IMR-90 (cell line): ENCODE measurements around the gene CATSPER1. TPM values are rescaled to one million over a fixed set of nuclear protein-coding genes. Genes with fewer than 3 reads are reported as not detected.

Experiments used
- ATAC-seq: fragments of 200-7000 bp; cut with Tn5 transposase; 2 replicates; pipeline ENCODE4 v1.9.1; 2020; ENCODE audit warnings: low read depth, mild to moderate bottlenecking, moderate library complexity
- BruUV-seq: library from RNA; stranded (reverse); fragments of 400-500 nt; replicated peaks from 2 replicates; lab custom pipeline; 2021; lab: Mats Ljungman, UMichigan
- CTCF ChIA-PET: fragments of 300-600 bp; formaldehyde crosslinking; extraction: SDS; loops from one replicate; lab custom pipeline; 2021; ENCODE audit warnings: antibody characterized with exemption; lab: Yijun Ruan, JAX
- POLR2A ChIA-PET: fragments of 300-600 bp; sonication (Branson Sonifier 250); formaldehyde crosslinking; loops from one replicate; lab custom pipeline; 2022; ENCODE audit warnings: antibody characterized with exemption; ENCODE audit not compliant: unreplicated experiment; lab: Charles Lee
- DNase-seq: peaks from one replicate; pipeline ENCODE4 v3.0.0; 2013
- H2AFZ ChIP-seq: replicated peaks from 2 replicates; pipeline ENCODE3; 2013; ENCODE audit warnings: low read length, mild to moderate bottlenecking; ENCODE audit not compliant: poor library complexity
- H2AK5ac ChIP-seq: 2 replicates; pipeline ENCODE4 v1.6.1; 2013; ENCODE audit warnings: low read depth, low read length, inconsistent platforms
- H2AK9ac ChIP-seq: replicated peaks from 2 replicates; pipeline ENCODE3; 2013; ENCODE audit warnings: mild to moderate bottlenecking, low read depth, low read length, moderate library complexity; ENCODE audit not compliant: poor library complexity
- H2BK120ac ChIP-seq: 2 replicates; pipeline ENCODE4 v1.6.1; 2013; ENCODE audit warnings: low read depth, low read length, inconsistent platforms
- H2BK15ac ChIP-seq: 3 replicates; pipeline ENCODE4 v1.6.1; 2013; ENCODE audit warnings: low read depth, low read length, inconsistent platforms
- H2BK20ac ChIP-seq: 2 replicates; pipeline ENCODE4 v1.6.1; 2013; ENCODE audit warnings: low read depth, mild to moderate bottlenecking, inconsistent platforms, low read length, moderate library complexity
- H2BK5ac ChIP-seq: 2 replicates; pipeline ENCODE4 v1.6.1; 2013; ENCODE audit warnings: mild to moderate bottlenecking, low read depth, low read length, inconsistent platforms; ENCODE audit not compliant: poor library complexity, severe bottlenecking
- H3K14ac ChIP-seq: replicated peaks from 2 replicates; pipeline ENCODE4 v1.6.1; 2013; ENCODE audit warnings: low read depth, low read length, inconsistent platforms
- H3K18ac ChIP-seq: 2 replicates; pipeline ENCODE4 v1.6.1; 2013; ENCODE audit warnings: low read depth, low read length, control low read depth
- H3K23ac ChIP-seq: 2 replicates; pipeline ENCODE4 v1.6.1; 2013; ENCODE audit warnings: low read depth, low read length, inconsistent platforms
- H3K27ac ChIP-seq: 2 replicates; pipeline ENCODE4 v1.5.1; 2013; ENCODE audit warnings: mild to moderate bottlenecking, control low read depth, low read length; ENCODE audit not compliant: insufficient read depth
- H3K27me3 ChIP-seq: 2 replicates; pipeline ENCODE4 v1.6.1; 2013; ENCODE audit warnings: low read length; ENCODE audit not compliant: control insufficient read depth, insufficient read depth
- H3K36me3 ChIP-seq: 2 replicates; pipeline ENCODE4 v1.6.1; 2013; ENCODE audit warnings: low read length, mixed read lengths; ENCODE audit not compliant: control insufficient read depth, insufficient read depth
- H3K4ac ChIP-seq: 2 replicates; pipeline ENCODE4 v1.6.1; 2013; ENCODE audit warnings: low read depth, low read length, inconsistent platforms
- H3K4me1 ChIP-seq: 2 replicates; pipeline ENCODE4 v1.6.1; 2013; ENCODE audit warnings: low read length, mixed read lengths; ENCODE audit not compliant: control insufficient read depth, insufficient read depth
- H3K4me2 ChIP-seq: 2 replicates; pipeline ENCODE4 v1.6.1; 2013; ENCODE audit warnings: low read depth, mild to moderate bottlenecking, control low read depth, low read length, moderate library complexity
- H3K4me3 ChIP-seq: 2 replicates; pipeline ENCODE4 v1.5.1; 2013; ENCODE audit warnings: low read depth, mild to moderate bottlenecking, control low read depth, low read length, moderate library complexity; ENCODE audit not compliant: insufficient read depth
- H3K56ac ChIP-seq: 2 replicates; pipeline ENCODE4 v1.6.1; 2013; ENCODE audit warnings: low read length, inconsistent platforms; ENCODE audit not compliant: insufficient read depth; ENCODE audit errors: extremely low read depth
- H3K79me1 ChIP-seq, 2 experiments: 2 replicates each; pipeline ENCODE4 v1.6.1; 2013; ENCODE audit warnings: low read length in 2 of 2, inconsistent platforms in 1 of 2, low read depth in 1 of 2
- H3K9ac ChIP-seq: 2 replicates; pipeline ENCODE4 v1.6.1; 2013; ENCODE audit warnings: low read depth, low read length, control low read depth
- H3K9me1 ChIP-seq: 2 replicates; pipeline ENCODE4 v1.6.1; 2013; ENCODE audit warnings: low read length, inconsistent platforms; ENCODE audit not compliant: insufficient read depth
- H3K9me3 ChIP-seq: 2 replicates; pipeline ENCODE4 v1.6.1; 2013; ENCODE audit warnings: low read length; ENCODE audit not compliant: control insufficient read depth, insufficient read depth
- H4K20me1 ChIP-seq: 2 replicates; pipeline ENCODE4 v1.6.1; 2013; ENCODE audit warnings: low read length, inconsistent platforms; ENCODE audit not compliant: insufficient read depth
- H4K5ac ChIP-seq: 2 replicates; pipeline ENCODE4 v1.6.1; 2013; ENCODE audit warnings: mild to moderate bottlenecking, low read depth, low read length, control low read depth
- H4K8ac ChIP-seq, 2 experiments: 2 replicates each; pipeline ENCODE4 v1.6.1; 2013; ENCODE audit warnings: low read depth in 2 of 2, low read length in 2 of 2, control low read depth in 1 of 2, inconsistent platforms in 1 of 2
- H4K91ac ChIP-seq: 2 replicates; pipeline ENCODE4 v1.6.1; 2013; ENCODE audit warnings: low read depth, low read length, inconsistent platforms; ENCODE audit not compliant: insufficient read depth
- BHLHE40 ChIP-seq: fragments of 150-350 bp; IDR thresholded peaks from 2 replicates; pipeline ENCODE4 v1.6.1; 2016; ENCODE audit warnings: mild to moderate bottlenecking, low read depth, low read length
- CEBPB ChIP-seq: IDR thresholded peaks from 2 replicates; pipeline ENCODE4 v1.6.1; 2012; ENCODE audit warnings: low read depth, low read length, improper control_type of control experiment
- CHD1 ChIP-seq: IDR thresholded peaks from 2 replicates; pipeline ENCODE4 v1.6.1; 2012; ENCODE audit warnings: low read depth, low read length, improper control_type of control experiment
- CTCF ChIP-seq: conservative IDR thresholded peaks from 2 replicates; pipeline ENCODE4 v1.5.1; 2012; ENCODE audit warnings: mild to moderate bottlenecking, low read depth, low read length, improper control_type of control experiment
- FOS ChIP-seq: fragments of 150-350 bp; IDR thresholded peaks from 2 replicates; pipeline ENCODE4 v1.6.1; 2016; ENCODE audit warnings: low read depth, low read length
- MAFK ChIP-seq: IDR thresholded peaks from 2 replicates; pipeline ENCODE4 v1.6.1; 2012; ENCODE audit warnings: low read depth, low read length, improper control_type of control experiment
- MAZ ChIP-seq: IDR thresholded peaks from 2 replicates; pipeline ENCODE4 v1.6.1; 2012; ENCODE audit warnings: low read depth, mild to moderate bottlenecking, low read length, improper control_type of control experiment, moderate library complexity, borderline replicate concordance
- MXI1 ChIP-seq: IDR thresholded peaks from 2 replicates; pipeline ENCODE4 v1.6.1; 2012; ENCODE audit warnings: low read depth, mild to moderate bottlenecking, low read length, moderate library complexity, borderline replicate concordance
- NFE2L2 ChIP-seq: fragments of 150-350 bp; IDR thresholded peaks from 2 replicates; pipeline ENCODE4 v1.6.1; 2016; ENCODE audit warnings: low read depth, mild to moderate bottlenecking, low read length
- POLR2A ChIP-seq: IDR thresholded peaks from 2 replicates; pipeline ENCODE4 v1.6.1; 2012; ENCODE audit warnings: mild to moderate bottlenecking, low read depth, low read length
- RAD21 ChIP-seq: IDR thresholded peaks from 2 replicates; pipeline ENCODE4 v1.6.1; 2012; ENCODE audit warnings: low read length, improper control_type of control experiment
- RFX5 ChIP-seq: IDR thresholded peaks from 2 replicates; pipeline ENCODE4 v1.8.0; 2012; ENCODE audit warnings: low read depth, mild to moderate bottlenecking, low read length, moderate library complexity
- WGBS, 2 experiments: methylation state at CpG; one replicate each; pipeline versions ENCODE4 v1.1.5 to v1.1.7; 2013; ENCODE audit warnings: missing lambda C conversion rate in 2 of 2; ENCODE audit not compliant: insufficient read length in 1 of 2; ENCODE audit errors: extremely low coverage in 2 of 2; 5-methylcytosine and 5-hydroxymethylcytosine counted together
- dilution Hi-C: fragments of 300-500 bp; cut with HindIII; formaldehyde crosslinking; loops from one replicate; pipeline ENCODE4 v1.14.3; 2018; ENCODE audit warnings: low sequenced_read_pairs; ENCODE audit not compliant: unreplicated experiment
- in situ Hi-C: fragments of 300-500 bp; cut with MboI; formaldehyde crosslinking; loops from 3 replicates; pipeline ENCODE4 v1.14.3; 2019; ENCODE audit warnings: low sequenced_read_pairs, inconsistent platforms, mixed read lengths
- intact Hi-C: fragments of 100-400 bp; cut with micrococcal nuclease; formaldehyde crosslinking; loops from 2 replicates; pipeline ENCODE4 v1.10.0; 2022
- polyA plus RNA-seq, 3 experiments: library from polyadenylated mRNA; depleted of rRNA; stranded (reverse); fragments of >200 nt; gene quantifications; 2 replicates each; pipeline ENCODE4 v1.2.3, GENCODE V29; 2012; ENCODE audit warnings: low replicate concordance in 1 of 3
- total RNA-seq: library from RNA; depleted of rRNA; stranded (reverse); fragments of >200 nt; gene quantifications from 2 replicates; pipeline ENCODE4 v1.2.3, GENCODE V29; 2012
- TF ChIP-seq, protein P1 (sequence below): fragments of 150-350 bp; IDR thresholded peaks from 2 replicates; pipeline ENCODE4 v1.6.1; 2017; ENCODE audit warnings: mild to moderate bottlenecking, antibody characterized with exemption, low read length, low read depth

The CATSPER1 gene
- total and polyA plus RNA-seq, 2 of the 4 experiments (the other 2 are of a cell fraction): 0.18 to 0.91 TPM

GRCh38 chr11:66071381-66071801, 45.1 kb upstream of the CATSPER1 start:
- ATAC-seq (no peak), DNase-seq (no peak)
- Histone ChIP-seq H4K20me1 (peaks cover 27% of the 10 kb centered on the region), H2BK15ac (0 out of 3 replicates have a peak overlapping the region, but pooled peaks have one; percentile 4), H3K36me3 (peaks cover 35% of the 10 kb centered on the region), H3K27ac (peak overlapping the region; percentile 11; the same call in 1 of the 2 replicates), H4K5ac (no peak overlapping the region), H2BK20ac (no peak overlapping the region), H3K79me1 (peaks cover 20 to 62% of the 10 kb centered on the region in 2 experiments), H3K4ac (peak overlapping the region; percentile 8), H3K9me1 (peaks cover 13% of the 10 kb centered on the region), H4K8ac (peak overlapping the region in 1 of 2 experiments; percentile 23; a peak in 1 of 4 replicates), H3K23ac (peak overlapping the region; percentile 91), H3K18ac (no peak overlapping the region), H2AK5ac (peak overlapping the region; percentile 60; the same call in 1 of the 2 replicates), H3K14ac (peak overlapping the region; percentile 70), H3K9ac (peak overlapping the region; percentile 92), H3K9me3 (no peaks in the 10 kb centered on the region), H2BK5ac (peak overlapping the region; percentile 80), H3K27me3 (no peaks in the 10 kb centered on the region), H4K91ac (no peak overlapping the region), H2AFZ (no peak overlapping the region), H3K4me2 (peak overlapping the region; percentile 82), H2BK120ac (peak overlapping the region; percentile 2; the same call in 1 of the 2 replicates), H3K4me1 (peaks cover 12% of the 10 kb centered on the region), H3K56ac (peak overlapping the region; percentile 58; the same call in 1 of the 2 replicates), H2AK9ac (peak overlapping the region; percentile 92), H3K4me3 (peak overlapping the region; percentile 99)
- dilution Hi-C loops (no loop called here), in situ Hi-C loops (no loop called here), intact Hi-C loops (loop anchor here (2.0 to 5.0 kb wide), 2 partner anchors 41 to 187 kb away; no protein-coding TSS in a partner anchor)
- BruUV-seq: no TSS peak
- ChIA-PET POLR2A (no interaction called here), CTCF (interaction anchor here (0.6 to 0.7 kb wide), 2 partner anchors 17 to 67 kb away, joined by 3 to 5 read pairs; no protein-coding TSS in a partner anchor)
- TF ChIP-seq POLR2A (no peak), FOS (no peak), CTCF (no peak), RFX5 (no peak), CHD1 (no peak), RAD21 (no peak), MAZ (no peak), MXI1 (no peak), BHLHE40 (no peak), CEBPB (no peak), MAFK (no peak), NFE2L2 (no peak)
- TF ChIP-seq, protein P1, sequence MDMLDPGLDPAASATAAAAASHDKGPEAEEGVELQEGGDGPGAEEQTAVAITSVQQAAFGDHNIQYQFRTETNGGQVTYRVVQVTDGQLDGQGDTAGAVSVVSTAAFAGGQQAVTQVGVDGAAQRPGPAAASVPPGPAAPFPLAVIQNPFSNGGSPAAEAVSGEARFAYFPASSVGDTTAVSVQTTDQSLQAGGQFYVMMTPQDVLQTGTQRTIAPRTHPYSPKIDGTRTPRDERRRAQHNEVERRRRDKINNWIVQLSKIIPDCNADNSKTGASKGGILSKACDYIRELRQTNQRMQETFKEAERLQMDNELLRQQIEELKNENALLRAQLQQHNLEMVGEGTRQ: no peak
- WGBS, 2 experiments: 20% methylated on average over 1 of the region's 2 CpGs; no CpG with 5 or more reads in 1 of the 2 experiments
